ENCODE results near the gene EPHB1. TPM values are rescaled to one million over a fixed set of nuclear protein-coding genes. Genes with fewer than 3 reads are reported as not detected.

EPHB1 gene
- total RNA-seq, 1 experiment from 2014 or later, result 7.0 TPM

DNA sequence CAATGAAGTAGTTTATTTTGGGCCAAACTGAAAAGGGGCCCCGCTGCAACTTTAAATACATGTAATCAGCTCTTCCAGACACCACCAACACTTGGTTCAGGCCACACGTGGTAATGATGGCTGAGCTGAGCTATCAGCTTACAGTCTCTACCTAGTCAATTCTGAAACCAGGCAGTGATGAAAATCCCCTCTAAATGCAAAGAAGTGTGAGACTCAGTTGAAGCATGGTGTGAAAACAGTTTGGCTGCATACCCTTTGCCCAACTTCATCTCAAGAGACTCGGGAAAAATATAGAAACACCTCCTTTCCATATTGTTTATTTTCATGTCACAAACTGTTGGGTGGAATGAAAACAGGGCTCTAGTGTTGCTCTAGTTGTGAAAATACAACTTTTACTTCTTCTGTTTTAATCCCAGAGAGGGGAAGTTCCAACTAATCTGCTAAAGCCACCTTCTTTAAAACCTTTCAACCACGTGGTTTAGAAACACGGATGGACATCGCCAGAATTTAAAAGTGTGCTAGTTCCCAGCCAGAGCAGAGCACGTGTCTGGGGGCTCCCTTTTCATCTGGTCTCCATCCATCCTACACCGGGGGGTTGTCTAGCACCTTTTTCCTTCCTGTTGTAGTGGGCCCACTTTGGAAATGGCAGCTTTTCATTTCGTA, 229.1 kb downstream of the EPHB1 start:
- no peaks in the 10 kb centered on the region for H3K36me3 Mint-ChIP-seq
- no peak overlapping the region for H3K4me3 Mint-ChIP-seq
- ATAC-seq, result no peak
- no peaks in the 10 kb centered on the region for H3K27me3 Mint-ChIP-seq (ENCODE audit: low read depth)
- peaks cover 15% of the 10 kb centered on the region for H3K4me1 Mint-ChIP-seq
- ChIA-PET POLR2A (interaction anchor here (0.5 kb wide), 1 partner anchor 654 kb away, joined by 3 read pairs; no protein-coding TSS in a partner anchor), CTCF (interaction anchor here (1.0 kb wide), 1 partner anchor 229 kb away, joined by 5 read pairs; the partner anchor contains the start of gene EPHB1)
- no peak overlapping the region for H3K27ac Mint-ChIP-seq
- no peaks in the 10 kb centered on the region for H3K9me3 Mint-ChIP-seq
- no peak for DNase-seq (ENCODE audit: low spot score)
- TF ChIP-seq RORB (CRISPR knock-in tag; IDR thresholded peaks at IDR 0.05) (no peak), NFE2L1 (CRISPR knock-in tag; IDR thresholded peaks at IDR 0.05) (no peak), GTF2I (CRISPR knock-in tag; conservative IDR thresholded peaks at IDR 0.05) (no peak), FOXJ3 (CRISPR knock-in tag; IDR thresholded peaks at IDR 0.05; ENCODE audit: borderline replicate concordance) (no peak), TP53 (CRISPR knock-in tag; IDR thresholded peaks at IDR 0.05) (no peak), NR1H2 (CRISPR knock-in tag; IDR thresholded peaks at IDR 0.05) (no peak), ZNF396 (CRISPR knock-in tag; IDR thresholded peaks at IDR 0.05; ENCODE audit: borderline replicate concordance) (no peak), PRRX2 (CRISPR knock-in tag; IDR thresholded peaks at IDR 0.05) (no peak), CREM (CRISPR knock-in tag; IDR thresholded peaks at IDR 0.05) (no peak)
- TF ChIP-seq, protein P1, sequence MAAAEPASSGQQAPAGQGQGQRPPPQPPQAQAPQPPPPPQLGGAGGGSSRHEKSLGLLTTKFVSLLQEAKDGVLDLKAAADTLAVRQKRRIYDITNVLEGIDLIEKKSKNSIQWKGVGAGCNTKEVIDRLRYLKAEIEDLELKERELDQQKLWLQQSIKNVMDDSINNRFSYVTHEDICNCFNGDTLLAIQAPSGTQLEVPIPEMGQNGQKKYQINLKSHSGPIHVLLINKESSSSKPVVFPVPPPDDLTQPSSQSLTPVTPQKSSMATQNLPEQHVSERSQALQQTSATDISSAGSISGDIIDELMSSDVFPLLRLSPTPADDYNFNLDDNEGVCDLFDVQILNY (CRISPR knock-in tag; IDR thresholded peaks at IDR 0.05), result no peak
- TF ChIP-seq, protein P2, sequence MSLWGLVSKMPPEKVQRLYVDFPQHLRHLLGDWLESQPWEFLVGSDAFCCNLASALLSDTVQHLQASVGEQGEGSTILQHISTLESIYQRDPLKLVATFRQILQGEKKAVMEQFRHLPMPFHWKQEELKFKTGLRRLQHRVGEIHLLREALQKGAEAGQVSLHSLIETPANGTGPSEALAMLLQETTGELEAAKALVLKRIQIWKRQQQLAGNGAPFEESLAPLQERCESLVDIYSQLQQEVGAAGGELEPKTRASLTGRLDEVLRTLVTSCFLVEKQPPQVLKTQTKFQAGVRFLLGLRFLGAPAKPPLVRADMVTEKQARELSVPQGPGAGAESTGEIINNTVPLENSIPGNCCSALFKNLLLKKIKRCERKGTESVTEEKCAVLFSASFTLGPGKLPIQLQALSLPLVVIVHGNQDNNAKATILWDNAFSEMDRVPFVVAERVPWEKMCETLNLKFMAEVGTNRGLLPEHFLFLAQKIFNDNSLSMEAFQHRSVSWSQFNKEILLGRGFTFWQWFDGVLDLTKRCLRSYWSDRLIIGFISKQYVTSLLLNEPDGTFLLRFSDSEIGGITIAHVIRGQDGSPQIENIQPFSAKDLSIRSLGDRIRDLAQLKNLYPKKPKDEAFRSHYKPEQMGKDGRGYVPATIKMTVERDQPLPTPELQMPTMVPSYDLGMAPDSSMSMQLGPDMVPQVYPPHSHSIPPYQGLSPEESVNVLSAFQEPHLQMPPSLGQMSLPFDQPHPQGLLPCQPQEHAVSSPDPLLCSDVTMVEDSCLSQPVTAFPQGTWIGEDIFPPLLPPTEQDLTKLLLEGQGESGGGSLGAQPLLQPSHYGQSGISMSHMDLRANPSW (CRISPR knock-in tag; conservative IDR thresholded peaks at IDR 0.05; ENCODE audit: low read depth), result no peak
- TF ChIP-seq, protein P3, sequence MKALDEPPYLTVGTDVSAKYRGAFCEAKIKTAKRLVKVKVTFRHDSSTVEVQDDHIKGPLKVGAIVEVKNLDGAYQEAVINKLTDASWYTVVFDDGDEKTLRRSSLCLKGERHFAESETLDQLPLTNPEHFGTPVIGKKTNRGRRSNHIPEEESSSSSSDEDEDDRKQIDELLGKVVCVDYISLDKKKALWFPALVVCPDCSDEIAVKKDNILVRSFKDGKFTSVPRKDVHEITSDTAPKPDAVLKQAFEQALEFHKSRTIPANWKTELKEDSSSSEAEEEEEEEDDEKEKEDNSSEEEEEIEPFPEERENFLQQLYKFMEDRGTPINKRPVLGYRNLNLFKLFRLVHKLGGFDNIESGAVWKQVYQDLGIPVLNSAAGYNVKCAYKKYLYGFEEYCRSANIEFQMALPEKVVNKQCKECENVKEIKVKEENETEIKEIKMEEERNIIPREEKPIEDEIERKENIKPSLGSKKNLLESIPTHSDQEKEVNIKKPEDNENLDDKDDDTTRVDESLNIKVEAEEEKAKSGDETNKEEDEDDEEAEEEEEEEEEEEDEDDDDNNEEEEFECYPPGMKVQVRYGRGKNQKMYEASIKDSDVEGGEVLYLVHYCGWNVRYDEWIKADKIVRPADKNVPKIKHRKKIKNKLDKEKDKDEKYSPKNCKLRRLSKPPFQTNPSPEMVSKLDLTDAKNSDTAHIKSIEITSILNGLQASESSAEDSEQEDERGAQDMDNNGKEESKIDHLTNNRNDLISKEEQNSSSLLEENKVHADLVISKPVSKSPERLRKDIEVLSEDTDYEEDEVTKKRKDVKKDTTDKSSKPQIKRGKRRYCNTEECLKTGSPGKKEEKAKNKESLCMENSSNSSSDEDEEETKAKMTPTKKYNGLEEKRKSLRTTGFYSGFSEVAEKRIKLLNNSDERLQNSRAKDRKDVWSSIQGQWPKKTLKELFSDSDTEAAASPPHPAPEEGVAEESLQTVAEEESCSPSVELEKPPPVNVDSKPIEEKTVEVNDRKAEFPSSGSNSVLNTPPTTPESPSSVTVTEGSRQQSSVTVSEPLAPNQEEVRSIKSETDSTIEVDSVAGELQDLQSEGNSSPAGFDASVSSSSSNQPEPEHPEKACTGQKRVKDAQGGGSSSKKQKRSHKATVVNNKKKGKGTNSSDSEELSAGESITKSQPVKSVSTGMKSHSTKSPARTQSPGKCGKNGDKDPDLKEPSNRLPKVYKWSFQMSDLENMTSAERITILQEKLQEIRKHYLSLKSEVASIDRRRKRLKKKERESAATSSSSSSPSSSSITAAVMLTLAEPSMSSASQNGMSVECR (CRISPR knock-in tag; IDR thresholded peaks at IDR 0.05; ENCODE audit: borderline replicate concordance), result no peak
- TF ChIP-seq, protein P4, sequence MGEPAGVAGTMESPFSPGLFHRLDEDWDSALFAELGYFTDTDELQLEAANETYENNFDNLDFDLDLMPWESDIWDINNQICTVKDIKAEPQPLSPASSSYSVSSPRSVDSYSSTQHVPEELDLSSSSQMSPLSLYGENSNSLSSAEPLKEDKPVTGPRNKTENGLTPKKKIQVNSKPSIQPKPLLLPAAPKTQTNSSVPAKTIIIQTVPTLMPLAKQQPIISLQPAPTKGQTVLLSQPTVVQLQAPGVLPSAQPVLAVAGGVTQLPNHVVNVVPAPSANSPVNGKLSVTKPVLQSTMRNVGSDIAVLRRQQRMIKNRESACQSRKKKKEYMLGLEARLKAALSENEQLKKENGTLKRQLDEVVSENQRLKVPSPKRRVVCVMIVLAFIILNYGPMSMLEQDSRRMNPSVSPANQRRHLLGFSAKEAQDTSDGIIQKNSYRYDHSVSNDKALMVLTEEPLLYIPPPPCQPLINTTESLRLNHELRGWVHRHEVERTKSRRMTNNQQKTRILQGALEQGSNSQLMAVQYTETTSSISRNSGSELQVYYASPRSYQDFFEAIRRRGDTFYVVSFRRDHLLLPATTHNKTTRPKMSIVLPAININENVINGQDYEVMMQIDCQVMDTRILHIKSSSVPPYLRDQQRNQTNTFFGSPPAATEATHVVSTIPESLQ (CRISPR knock-in tag; IDR thresholded peaks at IDR 0.05), result no peak
- TF ChIP-seq, protein P5, sequence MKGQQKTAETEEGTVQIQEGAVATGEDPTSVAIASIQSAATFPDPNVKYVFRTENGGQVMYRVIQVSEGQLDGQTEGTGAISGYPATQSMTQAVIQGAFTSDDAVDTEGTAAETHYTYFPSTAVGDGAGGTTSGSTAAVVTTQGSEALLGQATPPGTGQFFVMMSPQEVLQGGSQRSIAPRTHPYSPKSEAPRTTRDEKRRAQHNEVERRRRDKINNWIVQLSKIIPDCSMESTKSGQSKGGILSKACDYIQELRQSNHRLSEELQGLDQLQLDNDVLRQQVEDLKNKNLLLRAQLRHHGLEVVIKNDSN (CRISPR knock-in tag; IDR thresholded peaks at IDR 0.05), result no peak
- TF ChIP-seq, protein P6, sequence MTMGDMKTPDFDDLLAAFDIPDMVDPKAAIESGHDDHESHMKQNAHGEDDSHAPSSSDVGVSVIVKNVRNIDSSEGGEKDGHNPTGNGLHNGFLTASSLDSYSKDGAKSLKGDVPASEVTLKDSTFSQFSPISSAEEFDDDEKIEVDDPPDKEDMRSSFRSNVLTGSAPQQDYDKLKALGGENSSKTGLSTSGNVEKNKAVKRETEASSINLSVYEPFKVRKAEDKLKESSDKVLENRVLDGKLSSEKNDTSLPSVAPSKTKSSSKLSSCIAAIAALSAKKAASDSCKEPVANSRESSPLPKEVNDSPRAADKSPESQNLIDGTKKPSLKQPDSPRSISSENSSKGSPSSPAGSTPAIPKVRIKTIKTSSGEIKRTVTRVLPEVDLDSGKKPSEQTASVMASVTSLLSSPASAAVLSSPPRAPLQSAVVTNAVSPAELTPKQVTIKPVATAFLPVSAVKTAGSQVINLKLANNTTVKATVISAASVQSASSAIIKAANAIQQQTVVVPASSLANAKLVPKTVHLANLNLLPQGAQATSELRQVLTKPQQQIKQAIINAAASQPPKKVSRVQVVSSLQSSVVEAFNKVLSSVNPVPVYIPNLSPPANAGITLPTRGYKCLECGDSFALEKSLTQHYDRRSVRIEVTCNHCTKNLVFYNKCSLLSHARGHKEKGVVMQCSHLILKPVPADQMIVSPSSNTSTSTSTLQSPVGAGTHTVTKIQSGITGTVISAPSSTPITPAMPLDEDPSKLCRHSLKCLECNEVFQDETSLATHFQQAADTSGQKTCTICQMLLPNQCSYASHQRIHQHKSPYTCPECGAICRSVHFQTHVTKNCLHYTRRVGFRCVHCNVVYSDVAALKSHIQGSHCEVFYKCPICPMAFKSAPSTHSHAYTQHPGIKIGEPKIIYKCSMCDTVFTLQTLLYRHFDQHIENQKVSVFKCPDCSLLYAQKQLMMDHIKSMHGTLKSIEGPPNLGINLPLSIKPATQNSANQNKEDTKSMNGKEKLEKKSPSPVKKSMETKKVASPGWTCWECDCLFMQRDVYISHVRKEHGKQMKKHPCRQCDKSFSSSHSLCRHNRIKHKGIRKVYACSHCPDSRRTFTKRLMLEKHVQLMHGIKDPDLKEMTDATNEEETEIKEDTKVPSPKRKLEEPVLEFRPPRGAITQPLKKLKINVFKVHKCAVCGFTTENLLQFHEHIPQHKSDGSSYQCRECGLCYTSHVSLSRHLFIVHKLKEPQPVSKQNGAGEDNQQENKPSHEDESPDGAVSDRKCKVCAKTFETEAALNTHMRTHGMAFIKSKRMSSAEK (CRISPR knock-in tag; IDR thresholded peaks at IDR 0.05; ENCODE audit: borderline replicate concordance), result no peak
- TF ChIP-seq, protein P7, sequence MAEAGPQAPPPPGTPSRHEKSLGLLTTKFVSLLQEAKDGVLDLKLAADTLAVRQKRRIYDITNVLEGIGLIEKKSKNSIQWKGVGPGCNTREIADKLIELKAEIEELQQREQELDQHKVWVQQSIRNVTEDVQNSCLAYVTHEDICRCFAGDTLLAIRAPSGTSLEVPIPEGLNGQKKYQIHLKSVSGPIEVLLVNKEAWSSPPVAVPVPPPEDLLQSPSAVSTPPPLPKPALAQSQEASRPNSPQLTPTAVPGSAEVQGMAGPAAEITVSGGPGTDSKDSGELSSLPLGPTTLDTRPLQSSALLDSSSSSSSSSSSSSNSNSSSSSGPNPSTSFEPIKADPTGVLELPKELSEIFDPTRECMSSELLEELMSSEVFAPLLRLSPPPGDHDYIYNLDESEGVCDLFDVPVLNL (CRISPR knock-in tag; IDR thresholded peaks at IDR 0.05; ENCODE audit: borderline replicate concordance, low read depth), result no peak
